GM19240 (cell line): ENCODE measurements around the gene CCDC9.
A peak's percentile ranks its signal among the peaks of the same experiment; 100 is the strongest.
"Not testable (repeated sequence)": the region's sequence is repeated elsewhere in the genome, so short reads cannot be mapped to it uniquely, and the experiment has no call there.

Experiments
- DNase-seq: peaks from one replicate; pipeline ENCODE4 v3.0.0; 2011; ENCODE audit warnings: low spot score; ENCODE audit not compliant: insufficient read length

The CCDC9 gene

DNA sequence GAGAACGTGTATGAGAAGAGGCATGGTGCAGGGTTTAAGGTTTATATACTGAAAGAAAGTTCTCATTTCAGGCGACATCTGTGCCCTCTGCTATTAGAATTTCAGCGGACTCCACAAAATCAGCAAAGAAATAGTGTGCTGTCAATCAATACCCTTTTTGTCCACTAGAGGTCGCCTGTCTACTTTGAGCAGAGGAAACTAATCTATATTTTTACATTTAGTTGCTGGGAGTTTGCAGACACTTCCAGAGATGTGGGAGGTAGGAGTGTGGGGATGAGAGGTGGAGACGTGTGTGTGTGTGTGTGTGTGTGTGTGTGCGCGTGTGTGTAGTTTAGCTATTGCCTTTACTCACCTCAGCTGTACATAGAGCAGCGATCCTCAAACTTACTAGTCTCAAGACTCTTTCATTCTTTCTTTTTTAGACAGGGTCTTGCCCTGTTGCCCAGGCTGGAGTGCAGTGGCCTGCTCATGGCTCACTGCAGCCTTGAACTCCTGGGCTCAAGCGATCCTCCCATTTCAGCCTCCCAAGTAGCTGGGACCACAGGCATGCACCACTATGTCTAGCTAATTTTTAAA is 28.1 kb downstream of the CCDC9 start:
- no peak for DNase-seq

GRCh38 chr19:47296036-47296435 is 39.7 kb downstream of the CCDC9 start:
- DNase-seq: peak; percentile 79

GRCh38 chr19:47300867-47301266 is 44.5 kb downstream of the CCDC9 start:
- DNase-seq: not testable (repeated sequence)

GRCh38 chr19:47302249-47302648 is 45.9 kb downstream of the CCDC9 start:
- no peak for DNase-seq

DNA sequence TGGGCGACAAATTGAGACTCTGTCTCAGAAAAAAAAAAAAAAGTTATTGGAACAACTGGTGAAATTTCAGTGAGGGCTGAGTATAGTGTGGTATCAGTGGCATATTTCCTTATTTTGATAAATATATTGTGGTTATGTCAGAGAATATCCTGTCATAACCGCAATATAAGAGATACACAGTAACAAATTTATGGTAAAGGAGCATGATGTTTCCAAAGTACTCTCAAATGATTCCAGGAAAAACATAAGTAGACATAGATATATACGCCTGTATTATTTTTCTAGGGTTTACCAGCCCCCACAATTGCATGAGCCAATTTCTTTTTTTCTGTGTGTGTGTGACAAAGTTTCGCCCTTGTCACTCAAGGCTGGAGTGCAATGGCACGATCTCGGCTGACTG is 47.6 kb downstream of the CCDC9 start:
- no peak for DNase-seq

- peak; percentile 27 for DNase-seq
Observed at GRCh38 chr19:47305309-47305751, 49.0 kb downstream of the CCDC9 start.

GRCh38 chr19:47306303-47306702 is 50.0 kb downstream of the CCDC9 start:
- no peak for DNase-seq

DNA sequence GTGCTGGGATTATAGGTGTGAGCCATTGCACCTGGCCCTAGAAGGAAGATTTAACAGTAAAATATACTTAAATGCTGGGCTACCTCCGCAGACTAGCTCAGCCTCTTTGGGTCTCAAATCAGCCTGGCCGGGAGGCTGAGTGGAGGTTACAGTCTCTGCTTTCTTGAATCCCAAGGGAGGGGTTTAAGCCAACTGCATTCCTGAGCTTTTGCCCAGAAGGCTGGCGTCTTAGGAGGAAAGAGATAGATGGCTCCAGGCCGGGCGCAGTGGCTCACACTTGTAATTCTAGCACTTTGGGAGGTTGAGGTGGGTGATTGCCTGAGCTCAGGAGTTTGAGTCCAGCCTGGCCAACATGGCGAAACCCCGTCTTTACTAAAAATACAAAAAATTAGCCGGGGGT is 52.7 kb downstream of the CCDC9 start:
- DNase-seq: no peak

- DNase-seq: no peak
Observed at GRCh38 chr19:47309608-47310007, 53.3 kb downstream of the CCDC9 start, which contains the start of gene C5AR1. TSS of gene C5AR1 (plus strand) at chr19:47309861. CDS start at chr19:47309896, 35 bp downstream.

DNA sequence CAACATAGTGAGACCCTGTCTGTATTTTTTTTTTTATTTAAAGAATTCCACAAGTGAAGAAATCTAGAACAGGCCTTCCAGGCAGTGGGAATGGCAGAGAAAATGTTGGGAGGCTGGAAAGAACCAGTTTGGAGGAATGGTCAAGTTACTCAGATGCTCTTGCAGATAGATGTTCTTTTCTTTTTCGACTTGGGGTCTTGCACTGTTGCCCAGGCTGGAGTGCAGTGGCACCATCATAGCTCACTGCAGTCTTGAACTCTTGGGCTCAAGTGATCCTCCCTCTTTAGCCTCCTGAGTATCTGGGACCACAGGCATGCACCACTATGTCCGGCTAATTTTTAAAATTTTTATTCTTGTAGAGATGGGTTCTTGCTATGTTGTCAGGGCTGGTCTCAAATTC is 54.0 kb downstream of the CCDC9 start:
- no peak for DNase-seq

DNA sequence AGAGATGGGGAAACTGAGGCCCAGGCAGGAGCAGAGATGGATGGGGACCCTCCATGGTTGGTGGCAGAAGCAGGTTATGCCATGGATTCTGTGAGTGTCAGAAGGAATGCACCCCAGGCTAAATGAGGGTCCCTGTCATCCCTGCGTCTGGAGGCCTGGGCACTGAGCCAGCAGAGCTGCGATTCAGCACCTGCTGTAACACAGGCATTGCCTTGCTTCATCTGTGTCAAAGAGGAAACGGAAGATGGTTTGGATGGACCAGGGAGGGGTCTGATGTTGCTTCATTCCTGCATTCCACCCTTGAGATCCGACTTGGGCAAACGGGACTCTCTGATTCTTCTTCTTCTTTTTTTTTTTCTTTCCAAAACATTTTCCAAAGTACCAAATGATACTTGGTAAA is 54.5 kb downstream of the CCDC9 start:
- no peak for DNase-seq

GRCh38 chr19:47312366-47313006 is 56.2 kb downstream of the CCDC9 start:
- no peak for DNase-seq

DNA sequence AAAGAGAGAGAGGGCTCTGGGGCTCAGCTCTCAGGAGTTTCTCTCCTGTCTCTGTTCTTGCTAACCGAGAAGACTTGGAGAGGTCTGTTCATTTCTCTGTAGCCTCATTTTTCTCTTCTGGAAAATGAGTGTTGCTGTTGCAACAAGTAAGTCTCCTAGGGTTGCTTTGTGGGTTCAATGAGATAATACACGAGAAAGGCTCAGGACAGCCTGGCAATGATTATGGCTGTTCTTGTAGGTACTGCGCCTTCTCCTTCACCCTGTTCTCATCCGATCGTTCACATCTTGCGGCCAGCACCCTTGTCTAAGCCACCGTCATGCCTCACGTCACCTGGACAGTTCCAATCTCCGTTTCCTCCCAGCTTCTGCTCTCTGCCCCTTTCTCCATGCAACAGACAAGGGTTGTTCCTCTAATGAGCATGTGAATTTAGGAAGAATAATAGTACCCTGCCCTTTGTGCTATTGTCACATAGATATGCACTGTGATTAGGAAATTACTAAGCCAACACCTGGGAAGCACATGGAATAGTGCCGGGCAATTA is 57.5 kb downstream of the CCDC9 start:
- DNase-seq: no peak

DNA sequence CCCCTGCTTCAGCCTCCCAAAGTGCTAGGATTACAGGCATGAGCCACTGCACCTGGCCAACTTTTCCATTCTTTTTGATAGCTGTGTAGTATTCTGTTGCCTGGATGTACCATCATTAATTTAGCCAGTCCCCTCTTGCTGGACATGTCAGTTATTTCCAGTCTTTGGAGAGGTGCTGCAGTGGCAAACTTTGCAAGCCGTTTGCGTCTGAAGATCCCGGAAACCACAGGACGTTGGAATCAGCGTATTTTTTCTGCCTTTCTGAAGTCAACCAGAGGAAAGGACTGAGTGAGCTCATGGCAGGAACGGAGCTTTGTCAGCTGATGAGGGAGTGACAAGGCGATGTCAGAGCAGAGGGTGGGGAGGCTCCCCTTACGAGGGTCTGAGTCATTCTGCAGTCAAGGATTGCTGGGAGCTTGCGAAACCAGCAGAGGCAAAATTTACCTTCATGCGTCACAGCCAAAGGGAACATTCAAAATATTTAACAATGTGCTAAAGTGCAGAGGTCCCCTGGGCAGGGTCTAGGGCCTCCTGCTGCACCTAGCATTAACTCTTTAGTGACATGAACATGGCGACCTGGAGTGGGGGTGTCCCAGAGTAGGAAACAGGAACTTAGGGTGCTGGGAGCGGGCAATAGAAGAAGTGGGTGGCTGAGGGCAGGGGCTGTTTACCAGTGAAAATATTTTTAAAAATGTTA is 58.9 kb downstream of the CCDC9 start:
- DNase-seq: no peak

- no peak for DNase-seq
Observed at GRCh38 chr19:47316513-47316912, 60.2 kb downstream of the CCDC9 start.

- no peak for DNase-seq
Observed at GRCh38 chr19:47319923-47320871, 63.9 kb downstream of the CCDC9 start.
